GM12872 (cell line): ENCODE measurements around the gene SMG9.

ENCODE experiments used
- TF ChIP-seq, protein P1 (sequence below): IDR thresholded peaks from 3 replicates; pipeline ENCODE4 v1.5.1; 2011; ENCODE audit warnings: low read depth, mild to moderate bottlenecking, low read length, moderate library complexity; ENCODE audit not compliant: insufficient read depth

SMG9 gene

DNA sequence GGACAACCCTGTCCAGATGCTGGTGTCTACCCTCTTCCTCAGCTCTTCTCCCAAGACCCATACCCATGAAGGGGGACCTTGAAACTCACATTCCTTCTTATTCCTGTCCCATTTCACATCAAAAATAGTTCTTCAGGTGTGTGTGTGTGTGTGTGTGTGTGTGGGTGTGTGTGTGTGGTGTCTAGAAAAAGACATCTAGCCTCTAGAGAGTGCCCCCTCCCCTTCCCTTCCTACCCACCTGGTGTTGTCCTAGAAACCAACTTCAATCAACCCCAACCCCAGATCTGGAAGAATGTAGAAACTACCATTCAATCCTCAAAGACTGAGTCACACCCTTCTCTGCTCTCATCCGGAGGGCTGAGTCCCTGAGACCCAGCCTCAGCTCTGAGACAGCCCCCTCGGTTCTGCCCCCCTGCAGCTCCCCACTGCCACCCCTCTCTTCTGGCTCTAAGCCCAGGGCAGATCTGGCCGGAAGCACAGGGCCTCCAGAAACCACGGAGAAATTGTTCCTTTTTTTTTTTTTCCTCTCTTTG, 22.5 kb upstream of the SMG9 start:
- TF ChIP-seq, protein P1, sequence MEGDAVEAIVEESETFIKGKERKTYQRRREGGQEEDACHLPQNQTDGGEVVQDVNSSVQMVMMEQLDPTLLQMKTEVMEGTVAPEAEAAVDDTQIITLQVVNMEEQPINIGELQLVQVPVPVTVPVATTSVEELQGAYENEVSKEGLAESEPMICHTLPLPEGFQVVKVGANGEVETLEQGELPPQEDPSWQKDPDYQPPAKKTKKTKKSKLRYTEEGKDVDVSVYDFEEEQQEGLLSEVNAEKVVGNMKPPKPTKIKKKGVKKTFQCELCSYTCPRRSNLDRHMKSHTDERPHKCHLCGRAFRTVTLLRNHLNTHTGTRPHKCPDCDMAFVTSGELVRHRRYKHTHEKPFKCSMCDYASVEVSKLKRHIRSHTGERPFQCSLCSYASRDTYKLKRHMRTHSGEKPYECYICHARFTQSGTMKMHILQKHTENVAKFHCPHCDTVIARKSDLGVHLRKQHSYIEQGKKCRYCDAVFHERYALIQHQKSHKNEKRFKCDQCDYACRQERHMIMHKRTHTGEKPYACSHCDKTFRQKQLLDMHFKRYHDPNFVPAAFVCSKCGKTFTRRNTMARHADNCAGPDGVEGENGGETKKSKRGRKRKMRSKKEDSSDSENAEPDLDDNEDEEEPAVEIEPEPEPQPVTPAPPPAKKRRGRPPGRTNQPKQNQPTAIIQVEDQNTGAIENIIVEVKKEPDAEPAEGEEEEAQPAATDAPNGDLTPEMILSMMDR: no peak

DNA sequence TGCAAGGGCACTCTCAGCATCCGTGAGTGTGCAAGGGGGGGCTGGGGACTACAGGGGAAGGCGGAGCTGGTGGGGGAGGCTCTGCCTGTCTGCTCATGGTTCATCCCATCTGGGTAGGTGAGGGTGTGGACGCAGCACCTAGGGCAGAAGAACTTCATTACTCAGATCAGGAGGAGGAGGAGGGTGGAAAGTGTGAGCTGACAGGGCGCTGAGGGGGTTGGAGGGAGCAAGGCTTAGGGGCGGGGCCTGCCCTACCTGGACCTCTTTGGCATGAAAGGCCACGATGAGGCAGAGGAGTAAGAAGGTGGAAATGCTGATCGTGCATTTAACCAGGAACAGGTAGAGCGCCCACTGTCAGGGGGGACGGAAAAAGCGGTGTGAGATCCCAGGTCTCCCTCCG, 21.5 kb upstream of the SMG9 start:
- TF ChIP-seq, protein P1: no peak

DNA sequence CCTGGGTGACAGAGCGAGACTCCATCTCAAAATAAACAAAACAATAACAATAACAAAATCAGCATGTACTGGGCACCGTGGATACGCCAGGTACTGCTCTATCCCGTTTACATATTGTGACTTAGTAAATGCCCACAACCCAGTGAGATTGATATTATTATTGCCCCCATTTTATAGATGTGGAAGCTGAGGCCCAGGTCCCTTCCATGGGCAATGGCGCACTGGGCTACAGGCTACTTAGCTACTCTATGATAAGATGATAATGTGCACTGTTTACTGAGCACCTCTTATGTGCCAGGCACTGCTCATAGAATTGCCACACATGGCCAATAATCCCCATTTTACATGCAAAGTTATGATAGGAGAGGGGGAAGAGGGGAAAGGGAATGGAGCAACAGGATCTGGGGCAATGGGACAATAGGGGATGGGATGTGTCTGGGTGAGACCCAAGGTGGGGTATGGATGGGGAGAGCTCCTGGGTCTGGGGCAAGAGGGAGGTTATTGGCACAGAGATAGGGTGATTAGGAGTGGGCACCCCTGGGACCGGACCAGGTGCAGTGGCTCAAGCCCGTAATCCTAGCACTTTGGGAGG, 20.6 kb upstream of the SMG9 start:
- TF ChIP-seq, protein P1: no peak

DNA sequence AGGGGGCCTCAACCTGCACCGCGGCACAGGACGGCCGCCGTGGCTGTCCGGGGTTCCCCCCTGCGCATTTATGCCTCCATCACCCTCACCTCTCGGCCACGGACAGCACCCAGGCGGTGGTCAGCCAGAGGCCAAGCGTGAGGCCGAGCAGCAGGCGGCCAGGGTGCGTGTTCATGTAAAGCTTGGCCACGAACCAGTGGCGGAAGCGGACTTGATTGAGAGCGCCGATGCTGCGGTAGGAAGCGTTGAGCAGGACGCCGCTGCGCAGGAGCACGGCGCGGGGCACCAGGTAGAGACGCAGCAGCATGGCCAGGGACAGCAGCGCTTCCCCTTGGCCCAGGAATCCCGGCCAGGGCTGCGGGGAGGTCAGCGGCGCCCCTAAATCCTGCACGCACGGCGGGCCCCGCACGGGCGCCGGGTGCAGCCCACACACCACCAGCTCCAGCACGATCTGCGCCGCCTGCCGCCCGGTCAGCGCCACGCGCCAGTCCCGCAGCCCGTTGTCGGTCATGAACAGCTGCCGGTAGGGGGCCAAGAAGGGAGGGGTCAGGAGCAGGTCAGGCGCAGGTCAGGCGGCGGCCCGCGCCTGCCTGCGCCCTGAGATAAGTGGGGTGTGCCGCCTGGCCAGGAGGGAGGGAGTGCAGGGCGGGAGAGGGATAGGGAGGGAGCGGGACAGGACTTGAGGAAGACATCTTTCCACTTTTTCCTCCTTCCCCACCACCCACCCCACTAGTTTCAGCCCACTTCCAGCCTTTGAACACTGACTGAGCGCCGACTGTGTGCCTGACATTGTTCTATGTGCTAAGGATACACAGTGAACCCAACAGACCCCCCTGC, 19.6 kb upstream of the SMG9 start:
- TF ChIP-seq, protein P1: no peak

- TF ChIP-seq, protein P1: no peak
Measured at GRCh38 chr19:43773725-43774102, 19.0 kb upstream of the SMG9 start.

DNA sequence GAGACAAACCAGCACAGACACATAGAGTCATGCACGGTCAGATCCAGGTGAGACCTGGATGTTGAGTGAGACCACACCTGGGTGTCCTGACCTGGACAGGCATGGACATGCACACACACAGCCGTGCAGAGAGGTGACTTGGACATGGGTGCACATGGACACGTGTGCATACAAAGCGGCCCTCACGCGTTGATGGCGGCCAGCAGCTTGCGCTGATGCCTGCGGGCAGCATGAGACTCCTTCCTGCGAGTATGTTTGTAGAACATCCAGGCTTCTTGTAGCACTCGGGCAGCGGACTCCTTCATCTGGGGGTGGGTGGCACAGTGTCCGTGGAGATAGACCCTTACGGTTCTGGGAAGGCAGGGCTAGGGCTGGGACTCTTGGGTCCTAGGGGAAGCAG, 14.5 kb upstream of the SMG9 start:
- TF ChIP-seq, protein P1: no peak

DNA sequence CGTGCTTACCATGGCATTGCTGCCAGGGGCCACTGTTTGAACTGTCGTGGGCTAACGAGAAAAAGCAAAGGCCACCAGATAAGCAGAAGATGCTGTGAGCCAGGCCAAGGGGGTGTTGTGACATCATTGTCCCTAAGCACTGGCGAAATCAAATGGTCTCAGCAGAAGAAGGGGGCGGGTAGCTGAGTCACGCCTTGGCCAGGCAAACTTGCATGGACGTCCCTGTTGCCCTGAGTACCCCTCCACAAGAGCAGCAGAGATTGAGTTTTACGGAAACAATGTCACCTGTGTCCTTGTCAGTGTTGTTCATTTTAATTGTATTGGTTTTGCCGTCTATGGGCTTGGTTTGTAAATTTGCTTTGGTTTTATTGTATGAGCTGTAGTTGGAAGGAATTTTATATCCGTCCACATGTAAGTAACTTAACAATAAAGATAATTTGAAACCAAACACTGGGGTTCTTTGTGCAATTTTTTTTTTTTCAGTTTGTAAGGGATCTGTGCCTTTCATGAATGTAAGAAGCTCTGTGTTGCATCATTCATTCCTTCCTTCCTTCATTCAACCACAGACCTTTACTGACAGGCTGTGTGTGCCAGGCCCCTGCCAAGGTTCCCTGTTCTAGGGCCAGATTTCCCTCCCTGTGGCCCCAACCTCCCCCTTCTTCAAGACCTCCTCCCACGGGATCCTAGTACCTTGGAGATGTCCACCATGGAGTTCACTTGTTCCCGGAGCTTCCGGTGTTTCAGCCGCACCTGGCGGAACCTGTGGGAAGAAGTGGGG, 13.7 kb upstream of the SMG9 start:
- TF ChIP-seq, protein P1: no peak
